Activated naive CD8-positive, alpha-beta T cell treated with anti-CD3 and anti-CD28 coated beads, Interleukin-2, amount 50 U/mL, for 16 hours (primary cell): Measurements from ENCODE around the gene LVRN.

Experiments
- DNase-seq: peaks from one replicate; pipeline ENCODE4 v3.0.0-alpha.2; 2020; ENCODE audit warnings: low read depth, low spot score

LVRN gene

DNA sequence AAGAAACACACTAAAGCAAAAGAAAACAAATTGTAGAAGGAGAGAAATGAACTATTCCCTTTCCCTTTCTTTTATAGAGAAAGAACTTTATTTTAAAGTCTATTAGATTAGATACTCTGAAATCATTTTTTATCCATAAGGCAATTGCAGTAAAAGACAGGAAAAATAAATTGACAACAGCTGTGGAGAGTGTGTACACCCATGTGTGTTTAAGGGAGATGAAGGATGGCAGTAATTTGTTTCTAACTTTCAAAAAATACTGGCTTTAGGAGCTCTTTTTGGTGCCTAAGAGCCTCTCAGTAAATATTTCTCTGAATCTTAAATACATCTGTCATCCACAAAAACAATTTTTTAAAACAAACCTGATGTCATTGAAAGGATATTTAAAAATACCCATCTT lies 51.7 kb downstream of the LVRN start:
- no peak for DNase-seq

DNA sequence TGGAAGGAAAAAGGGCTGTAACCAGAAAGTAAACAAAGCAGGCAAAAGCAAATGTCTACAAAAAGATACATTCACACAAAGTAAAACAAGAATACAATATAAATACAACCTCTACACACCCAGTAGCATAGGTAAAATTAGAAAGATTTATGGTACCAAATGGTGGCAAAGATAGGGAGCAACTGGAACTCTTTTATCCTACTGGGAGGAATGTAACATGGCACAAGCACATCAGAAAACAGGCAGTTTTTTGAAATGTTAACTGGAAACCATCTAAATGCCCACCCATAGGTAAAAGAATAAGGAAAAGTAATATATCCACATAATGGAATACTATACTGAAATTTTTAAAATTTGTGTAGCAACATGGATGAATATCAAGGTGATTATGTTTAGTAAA lies 61.3 kb downstream of the LVRN start:
- DNase-seq: no peak

DNA sequence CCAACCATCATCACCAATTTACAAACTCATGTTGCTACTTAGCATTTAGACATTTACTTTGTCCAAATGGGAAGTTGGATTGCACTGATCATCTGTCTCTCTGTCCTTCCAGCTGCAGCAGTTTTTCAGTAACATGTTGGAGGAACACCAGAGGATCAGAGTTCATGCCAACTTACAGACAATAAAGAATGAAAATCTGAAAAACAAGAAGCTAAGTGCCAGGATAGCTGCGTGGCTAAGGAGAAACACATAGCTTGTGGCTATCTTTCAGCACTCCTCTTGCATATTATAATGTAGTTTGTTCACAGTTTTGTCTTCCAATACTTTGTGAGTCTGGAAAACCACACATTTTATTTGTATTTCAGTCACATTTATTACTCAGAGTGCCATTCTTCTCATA lies 63.6 kb downstream of the LVRN start:
- DNase-seq: no peak

GRCh38 chr5:116032094-116032517 lies 69.8 kb downstream of the LVRN start, which contains the start of gene ARL14EPL:
TSS of gene ARL14EPL (plus strand) at chr5:116032472. CDS start at chr5:116051466, 18,994 bp downstream.
- DNase-seq: no peak

- DNase-seq: no peak
Measured at GRCh38 chr5:116032991-116033390, 70.7 kb downstream of the LVRN start.

GRCh38 chr5:116035123-116035522 lies 72.8 kb downstream of the LVRN start:
- DNase-seq: no peak

- DNase-seq: no peak
Measured at GRCh38 chr5:116037236-116037822, 75.1 kb downstream of the LVRN start.

GRCh38 chr5:116038817-116039216 lies 76.5 kb downstream of the LVRN start:
- DNase-seq: no peak

DNA sequence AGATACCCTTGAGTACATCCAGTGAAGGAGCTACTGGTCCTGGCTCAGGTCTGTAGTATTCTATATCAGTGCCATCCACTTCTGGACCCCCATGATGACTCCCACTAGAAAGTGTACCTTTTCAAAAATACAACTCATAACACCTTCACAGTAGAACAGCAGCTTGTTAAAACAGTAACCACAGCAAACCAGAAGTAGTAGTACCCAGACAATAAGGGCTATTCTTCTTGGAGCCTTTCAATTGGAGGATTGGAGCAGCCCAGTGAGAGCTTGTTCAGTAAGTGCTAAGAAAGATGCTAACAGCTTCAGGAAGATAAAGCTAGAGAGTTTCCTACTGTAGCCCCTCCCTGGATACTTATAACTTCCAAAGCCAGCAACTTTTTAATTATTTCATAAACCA lies 80.1 kb downstream of the LVRN start:
- DNase-seq: no peak

- DNase-seq: no peak
Measured at GRCh38 chr5:116044073-116044472, 81.8 kb downstream of the LVRN start.

GRCh38 chr5:116045821-116046220 lies 83.5 kb downstream of the LVRN start:
- DNase-seq: no peak

DNA sequence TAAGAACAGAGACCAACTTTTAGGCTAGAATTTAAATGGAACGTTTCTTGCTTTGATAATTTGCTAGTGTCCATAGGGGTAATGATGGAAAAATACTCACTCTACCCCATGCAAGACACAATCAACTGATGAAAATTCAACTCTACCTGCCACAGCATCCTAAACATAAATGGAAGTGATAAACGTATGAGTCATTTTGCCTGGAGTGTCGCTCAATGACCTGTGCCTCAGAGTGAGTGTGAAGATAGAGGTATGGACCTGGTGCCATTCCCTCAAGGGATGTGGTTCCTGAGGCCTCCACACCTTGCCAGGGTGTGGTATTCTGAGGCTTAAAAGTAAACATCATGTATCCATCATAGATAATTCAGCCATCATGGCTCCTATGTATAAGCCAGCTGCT lies 84.0 kb downstream of the LVRN start:
- DNase-seq: no peak

GRCh38 chr5:116046823-116047222 lies 84.5 kb downstream of the LVRN start:
- no peak for DNase-seq

DNA sequence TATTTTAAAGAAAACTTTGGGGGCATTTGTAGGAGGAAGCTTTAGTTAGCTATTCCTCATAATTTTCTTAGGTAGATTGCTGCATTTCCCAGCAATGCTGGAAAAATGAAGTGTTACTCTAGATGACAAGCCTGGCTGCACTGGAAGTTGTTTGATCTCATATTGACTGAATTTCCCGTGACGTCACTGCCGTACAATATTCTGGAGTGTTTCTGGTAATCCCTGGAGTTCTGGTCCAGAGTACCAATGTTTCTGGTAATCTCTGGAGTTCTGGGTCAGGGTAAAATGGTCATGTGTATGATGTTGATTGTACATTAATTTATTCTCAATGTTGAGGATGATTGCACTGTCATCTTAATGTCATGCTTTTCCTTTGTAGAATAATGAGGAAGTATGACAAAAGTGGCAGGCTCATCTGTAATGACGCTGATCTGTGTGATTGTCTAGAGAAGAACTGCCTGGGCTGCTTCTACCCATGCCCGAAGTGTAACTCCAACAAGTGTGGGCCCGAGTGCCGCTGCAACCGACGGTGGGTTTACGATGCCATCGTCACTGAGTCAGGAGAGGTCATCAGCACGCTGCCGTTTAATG lies 96.2 kb downstream of the LVRN start:
- no peak for DNase-seq

DNA sequence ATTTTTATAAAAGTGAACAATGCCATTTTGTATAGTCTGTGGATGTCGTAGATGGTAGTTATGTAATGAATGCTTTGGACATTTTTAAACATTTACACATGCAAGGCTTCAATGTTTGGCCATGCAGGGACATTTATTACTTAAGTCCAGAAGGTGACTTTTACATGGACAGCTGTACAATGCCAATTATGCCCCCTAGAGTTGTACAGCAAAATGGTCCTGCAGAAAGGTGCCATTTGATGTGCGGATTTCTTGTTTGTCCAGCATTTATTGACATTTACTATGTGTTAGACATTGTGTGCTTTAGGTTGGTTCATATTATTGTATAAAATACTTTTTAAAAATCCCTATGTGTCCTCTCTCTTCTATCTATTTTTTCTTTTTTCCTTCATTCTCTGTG lies 100.1 kb downstream of the LVRN start:
- DNase-seq: no peak

DNA sequence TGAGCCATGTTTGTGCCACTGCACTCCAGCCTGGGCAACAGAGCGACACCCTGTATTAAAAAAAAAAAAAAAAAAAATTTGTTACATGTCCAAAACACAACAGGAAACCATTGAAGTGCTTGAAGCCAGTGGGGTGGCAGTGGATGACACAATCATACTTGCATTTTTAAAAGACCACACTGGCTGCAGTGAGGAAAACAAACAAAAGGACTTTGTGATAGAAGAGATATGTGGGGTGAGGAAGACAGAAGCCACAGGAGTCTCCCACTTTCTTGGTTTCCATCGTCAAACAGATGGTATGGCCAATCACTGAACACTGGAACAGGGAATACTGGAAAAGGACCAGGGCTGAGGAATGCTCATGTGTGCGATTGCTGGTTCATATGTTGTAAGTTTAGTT lies 101.7 kb downstream of the LVRN start:
- DNase-seq: no peak

- no peak for DNase-seq
Measured at GRCh38 chr5:116068028-116068632, 105.9 kb downstream of the LVRN start.

DNA sequence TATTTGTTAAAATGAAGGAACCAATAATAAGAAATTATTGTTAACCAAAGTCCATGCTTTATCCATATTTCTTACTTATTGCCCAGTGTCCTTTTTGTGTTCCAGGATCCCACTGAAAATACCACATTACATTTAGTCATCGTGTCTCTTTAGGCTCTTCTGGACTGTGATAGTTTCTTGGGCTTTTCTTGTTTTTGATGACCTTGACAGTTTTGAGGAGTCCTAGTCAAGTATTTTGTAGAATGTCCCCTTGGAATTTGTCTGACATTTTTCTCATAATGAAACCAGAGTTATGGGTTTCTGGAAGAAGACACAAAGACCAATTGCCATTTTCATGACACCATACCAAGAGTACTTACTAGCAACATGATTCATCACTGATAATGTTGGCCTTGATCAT lies 108.9 kb downstream of the LVRN start:
- DNase-seq: no peak

DNA sequence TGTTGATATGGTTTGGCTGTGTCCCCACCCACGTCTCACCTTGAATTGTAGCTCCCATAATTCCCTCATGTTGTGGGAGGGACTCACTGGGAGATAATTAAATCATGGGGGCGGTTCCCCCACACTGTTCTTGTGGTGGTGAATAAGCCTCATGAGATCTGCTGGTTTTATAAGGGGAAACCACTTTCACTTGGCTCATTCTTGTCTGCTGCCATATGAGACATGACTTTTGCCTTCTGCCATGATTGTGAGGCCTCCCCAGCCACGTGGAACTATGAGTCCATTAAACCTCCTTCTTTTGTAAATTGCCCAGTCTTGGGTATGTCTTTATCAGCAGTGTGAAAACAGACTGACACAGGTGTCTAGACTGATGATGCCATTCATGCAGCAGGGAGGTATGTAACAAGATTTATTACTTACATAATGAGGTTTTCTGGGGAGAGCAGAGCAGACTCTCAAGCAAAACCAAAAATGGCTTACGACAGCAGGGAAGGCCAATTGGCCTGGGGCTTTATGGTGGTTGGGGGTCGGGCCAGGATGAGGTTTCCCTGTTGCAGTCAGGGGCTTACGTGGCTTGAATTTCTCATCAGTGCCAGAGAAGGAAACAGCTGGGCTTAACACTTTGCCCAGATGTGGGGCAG lies 113.0 kb downstream of the LVRN start:
- no peak for DNase-seq

GRCh38 chr5:116076496-116076895 lies 114.2 kb downstream of the LVRN start:
- DNase-seq: no peak
